ENCODE data around the gene DIS3.
A peak's percentile ranks its signal among the peaks of the same experiment; 100 is the strongest.
"Not testable (repeated sequence)": the region's sequence is repeated elsewhere in the genome, so short reads cannot be mapped to it uniquely, and the experiment has no call there.

The DIS3 gene

DNA sequence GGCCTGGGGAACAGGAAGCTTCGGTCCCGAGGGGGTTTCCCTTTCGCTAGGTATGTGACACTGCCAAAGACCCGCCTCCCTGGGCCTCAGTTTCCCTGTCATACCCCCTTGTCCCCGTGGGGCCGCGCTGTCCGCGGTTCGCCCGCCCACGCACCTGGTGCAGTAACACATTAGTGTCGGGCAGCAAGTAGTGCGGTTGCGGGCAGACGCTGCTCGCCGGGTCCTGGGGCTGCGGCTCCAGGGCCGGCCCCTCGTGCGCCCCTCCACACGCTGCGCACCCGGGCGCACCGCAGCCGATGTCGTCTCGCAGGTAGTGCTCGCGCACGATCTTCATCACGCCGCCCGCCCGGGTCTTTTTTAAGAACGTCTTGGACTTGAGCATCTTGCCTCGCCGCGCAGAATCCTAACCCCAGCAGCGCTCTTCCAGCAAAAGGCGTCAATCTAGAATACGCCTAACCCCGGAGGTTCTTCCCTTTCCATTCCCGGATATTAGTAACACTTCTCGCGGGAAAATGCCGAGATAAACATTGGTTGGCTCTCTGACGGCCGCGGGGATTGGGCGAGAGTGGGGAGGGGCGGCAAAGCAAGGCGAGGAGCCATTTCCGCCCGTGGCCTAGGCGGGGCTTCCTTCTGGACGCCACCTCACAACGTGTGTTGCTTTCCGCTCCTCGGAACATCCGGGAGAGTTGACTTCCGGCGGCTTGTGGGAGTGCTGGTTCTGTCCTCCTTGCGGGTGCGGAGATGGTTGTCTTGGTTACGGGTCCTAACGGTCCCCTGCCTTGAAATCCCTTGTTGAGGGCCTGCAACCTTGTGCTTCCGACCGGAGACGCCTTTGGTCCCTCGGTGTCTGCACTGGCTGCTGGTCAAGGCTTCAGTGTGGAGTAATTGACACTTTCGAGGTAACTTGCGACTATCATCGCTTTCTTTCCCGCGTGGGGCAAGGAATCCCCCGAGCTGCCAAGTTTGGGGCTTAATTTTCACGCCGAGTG is at the start of gene DIS3, which contains the start of gene PIBF1:
DIS3 (minus strand) TSS at position 450 of the 989 bp plus-strand sequence; CDS start at position 382, 68 bp downstream.
PIBF1 (plus strand) TSS at position 683 of the 989 bp plus-strand sequence. CDS start 1,337 bp downstream, outside the sequence.
- DNase-seq = peak; percentile 78 to 93

DNA sequence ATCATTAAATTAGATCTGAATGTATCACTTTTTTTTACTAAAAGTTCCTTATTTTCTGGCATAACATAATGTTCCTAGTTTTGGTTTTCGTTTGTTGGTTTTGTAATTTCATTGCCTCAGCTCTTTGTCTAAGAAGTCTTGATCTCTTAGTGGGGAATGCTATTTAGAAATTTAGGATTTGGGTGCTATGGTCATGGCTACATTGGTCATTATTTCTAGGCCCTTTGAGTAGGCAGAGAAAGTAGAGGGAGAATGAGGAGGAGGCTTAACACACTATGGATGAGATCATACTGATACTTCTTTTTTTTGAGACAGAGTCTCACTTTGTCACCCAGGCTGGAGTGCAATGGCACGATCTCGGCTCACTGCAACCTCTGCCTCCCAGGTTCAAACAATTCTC is 42.0 kb upstream of the DIS3 start:
- DNase-seq = no peak

DNA sequence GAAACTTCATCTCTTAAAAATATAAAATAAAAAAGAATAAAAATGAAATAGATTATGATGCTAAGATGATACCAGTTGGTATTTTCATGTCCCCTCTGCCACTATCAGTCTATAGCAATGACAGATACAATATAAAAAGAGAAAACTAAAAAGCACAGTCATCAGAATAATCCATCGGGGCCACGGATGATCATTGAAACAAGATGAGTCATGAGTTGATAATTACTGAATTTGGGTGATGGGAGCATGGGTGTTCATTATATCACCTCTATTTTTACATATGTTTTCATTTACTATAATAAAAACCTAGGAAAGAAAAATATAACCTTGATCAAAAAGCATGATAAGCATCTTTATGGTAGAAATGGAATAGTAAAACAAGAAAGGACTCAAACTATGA is 41.4 kb upstream of the DIS3 start:
- no peak for DNase-seq

DNA sequence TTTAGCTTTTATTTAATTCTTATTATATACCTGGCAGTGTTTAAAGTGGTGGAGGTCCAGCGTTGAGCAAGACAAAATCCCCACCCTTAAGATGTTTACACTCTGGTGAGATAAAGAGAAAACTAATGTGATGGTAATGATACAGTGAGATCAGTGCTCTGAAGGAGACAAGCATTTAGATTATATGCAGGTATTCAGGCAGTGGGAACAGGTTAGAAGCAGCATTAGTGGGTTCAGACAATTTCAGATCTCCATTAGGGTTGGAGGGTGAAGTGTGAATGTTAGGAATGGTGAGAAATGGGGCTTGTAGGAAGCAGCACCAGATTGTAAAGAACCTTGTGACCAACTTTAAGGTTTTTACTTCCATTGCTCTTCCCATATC is 39.2 kb upstream of the DIS3 start:
- no peak for DNase-seq

DNA sequence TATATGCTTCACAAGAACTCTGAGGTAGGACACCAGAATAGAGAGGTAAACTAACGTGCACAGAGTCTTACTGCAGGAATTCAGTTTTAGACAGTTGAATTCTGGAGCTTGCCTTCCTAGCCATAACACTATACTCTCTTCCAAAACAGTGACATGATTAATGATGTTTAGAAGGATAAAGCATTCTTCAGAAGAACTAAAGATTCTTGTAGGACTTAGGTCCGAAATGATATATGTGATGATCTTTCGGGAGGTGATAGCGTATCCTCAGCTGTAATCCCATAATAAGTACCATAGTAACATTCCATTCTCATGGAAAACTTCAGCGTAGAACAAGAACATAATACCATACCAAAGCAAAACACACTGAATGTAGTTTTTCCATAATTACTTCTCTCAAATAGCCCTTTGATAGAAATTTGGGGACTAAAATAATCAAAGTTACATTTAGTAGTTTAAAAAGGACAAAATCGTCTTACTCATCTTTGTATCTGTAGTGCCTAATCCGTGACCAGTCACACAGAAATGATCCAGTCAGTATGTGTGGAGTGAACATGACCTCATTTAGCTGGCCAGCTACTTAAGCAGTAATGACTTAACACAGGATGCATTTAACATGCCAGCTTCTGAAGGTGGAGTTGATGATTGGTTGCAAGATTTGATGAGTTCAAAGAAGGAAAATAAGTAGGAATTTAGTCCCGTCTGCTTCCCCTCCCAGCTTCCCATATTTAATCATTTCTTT is 38.6 kb upstream of the DIS3 start:
- no peak for DNase-seq

DNA sequence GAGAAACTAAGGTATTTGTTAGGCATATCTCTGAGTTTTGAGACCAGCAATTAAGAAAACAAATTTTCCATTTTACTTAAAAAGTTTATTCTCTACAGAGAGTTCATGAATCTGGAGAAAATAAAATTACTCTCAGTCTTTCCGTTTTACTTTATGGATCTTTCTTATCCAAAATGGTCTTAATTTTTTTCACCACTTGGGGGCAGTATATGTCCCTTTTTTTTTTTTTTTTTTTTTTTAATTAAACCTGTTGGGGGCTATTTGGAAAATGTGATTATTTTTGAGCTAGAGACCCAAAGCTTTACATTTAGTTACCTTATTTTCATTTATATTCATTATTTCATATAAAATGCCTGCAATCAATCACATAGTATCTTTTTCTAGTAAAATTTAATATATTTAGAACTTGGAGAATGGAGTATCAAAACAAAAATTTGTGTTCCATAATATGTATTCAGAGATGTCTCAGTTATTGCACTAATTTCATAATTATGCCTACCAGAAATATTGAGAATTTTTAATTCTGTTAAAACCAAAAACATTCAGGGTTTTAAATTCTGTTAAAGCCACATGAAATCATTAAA is 27.3 kb upstream of the DIS3 start:
- peak in 1 of 2 donors; percentile 30 for DNase-seq

GRCh38 chr13:72806514-72806913 is 24.8 kb upstream of the DIS3 start:
- not testable (repeated sequence) for DNase-seq

DNA sequence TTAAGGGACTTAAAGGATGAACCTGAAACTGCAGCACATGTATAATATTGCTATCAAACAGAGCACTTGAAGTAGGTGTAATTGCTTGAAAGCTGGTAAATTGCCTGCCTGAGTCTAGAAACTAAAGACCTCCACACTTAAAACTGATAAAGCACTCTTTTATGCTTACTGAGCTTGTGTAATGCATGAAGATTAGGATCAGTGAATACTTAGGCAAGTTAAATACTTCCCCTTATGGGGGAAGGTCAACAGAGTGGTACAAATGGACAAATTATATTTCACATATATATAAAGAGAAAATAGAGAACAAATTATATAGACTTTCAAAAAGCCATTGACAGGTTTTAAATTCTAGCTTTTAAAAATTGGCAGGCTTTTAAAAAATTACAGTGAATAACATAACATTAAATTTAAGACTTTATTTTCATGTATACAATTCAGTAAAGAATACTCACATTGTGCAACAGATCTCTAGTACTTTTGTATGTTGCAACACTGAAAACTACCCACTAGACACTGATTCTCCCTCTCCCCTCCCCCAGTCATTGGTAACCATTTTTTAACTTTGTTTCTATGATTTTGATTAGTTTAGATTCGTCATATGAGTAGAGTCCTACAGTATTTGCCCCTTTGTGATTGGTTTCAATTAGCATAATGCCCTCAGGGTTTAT is 24.1 kb upstream of the DIS3 start:
- no peak for DNase-seq

DNA sequence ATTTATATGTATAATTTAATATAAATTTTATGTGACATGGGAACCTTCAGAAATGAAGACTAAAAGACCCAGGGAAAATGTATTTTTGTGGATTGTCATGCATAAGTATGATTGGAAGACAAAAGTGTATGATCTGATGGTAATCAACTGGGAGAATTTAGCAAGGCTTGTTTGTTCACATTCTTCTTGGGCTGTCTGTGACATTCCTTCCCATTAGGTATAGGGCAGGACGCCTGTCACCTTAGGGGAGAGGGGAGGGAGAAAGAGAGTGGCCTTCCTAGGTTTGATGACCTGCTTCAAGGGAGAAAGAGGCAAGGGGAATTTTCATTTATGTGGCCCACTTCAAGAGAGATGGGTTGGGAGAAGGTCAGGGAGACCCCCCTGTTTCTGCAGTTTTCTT is 22.6 kb upstream of the DIS3 start:
- no peak for DNase-seq

- DNase-seq = no peak
Measured at GRCh38 chr13:72798817-72799216, 17.1 kb upstream of the DIS3 start.

DNA sequence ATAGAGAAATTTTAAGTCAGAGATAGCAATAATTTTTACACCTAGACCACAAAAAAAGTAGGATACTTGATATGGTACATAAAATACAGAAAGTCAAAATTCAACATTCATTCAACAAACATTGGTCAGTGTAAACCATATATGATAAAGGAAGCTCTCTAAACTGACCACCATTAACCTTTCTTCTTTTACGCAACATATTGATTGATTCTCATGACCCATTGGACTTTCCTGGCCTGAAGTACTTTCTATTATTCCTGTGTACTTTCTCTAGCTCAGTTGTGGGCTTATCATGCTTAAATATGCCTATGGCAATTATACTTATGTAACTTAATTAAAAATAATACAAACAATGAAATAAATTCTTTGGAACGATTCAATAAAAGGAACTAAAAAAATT is 10.9 kb upstream of the DIS3 start:
- DNase-seq = no peak

- DNase-seq = no peak
Measured at GRCh38 chr13:72788831-72789230, 7.1 kb upstream of the DIS3 start.

- not testable (repeated sequence) for DNase-seq
Measured at GRCh38 chr13:72784679-72785078, 3.0 kb upstream of the DIS3 start.

DNA sequence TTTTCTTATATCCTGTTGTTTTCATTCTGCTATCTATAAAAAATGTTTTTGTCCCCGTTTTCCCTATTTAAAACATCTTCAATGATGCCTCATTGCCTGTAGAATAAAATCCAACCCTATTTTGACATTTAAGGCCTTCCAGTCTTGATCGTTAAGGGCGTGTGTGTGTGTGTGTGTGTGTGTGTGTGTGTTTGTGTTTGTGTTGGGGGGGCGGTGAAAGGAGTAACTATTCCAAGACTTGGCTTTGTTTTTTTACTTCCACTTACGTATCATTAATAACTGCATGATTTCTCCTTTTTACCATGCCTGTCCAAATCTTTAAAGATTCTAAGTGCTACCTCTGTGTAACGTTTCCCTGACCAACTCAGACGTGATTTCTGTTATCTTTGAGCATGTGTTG is 1.0 kb upstream of the DIS3 start:
- no peak for DNase-seq

- no peak for DNase-seq
Measured at GRCh38 chr13:72774019-72774418, 7.7 kb downstream of the DIS3 start.

DNA sequence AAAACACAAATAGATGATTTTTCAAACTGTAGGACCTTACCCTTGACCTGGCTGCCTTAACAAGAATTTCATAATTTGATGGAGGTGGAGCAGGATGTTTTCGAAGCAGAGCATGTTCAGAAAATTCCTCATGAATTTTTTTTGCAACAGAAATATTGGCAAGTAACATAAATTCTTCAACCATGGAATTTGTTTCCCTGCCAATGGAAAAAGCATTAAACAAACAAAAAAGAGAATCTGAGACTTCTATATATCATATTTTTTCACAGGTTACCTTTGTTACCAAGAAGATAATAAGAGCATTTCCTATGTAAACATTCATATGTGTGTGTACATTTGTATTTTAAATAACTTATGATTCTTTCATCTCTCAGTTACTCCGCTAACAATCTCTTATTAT is 18.3 kb downstream of the DIS3 start:
- DNase-seq = no peak

DNA sequence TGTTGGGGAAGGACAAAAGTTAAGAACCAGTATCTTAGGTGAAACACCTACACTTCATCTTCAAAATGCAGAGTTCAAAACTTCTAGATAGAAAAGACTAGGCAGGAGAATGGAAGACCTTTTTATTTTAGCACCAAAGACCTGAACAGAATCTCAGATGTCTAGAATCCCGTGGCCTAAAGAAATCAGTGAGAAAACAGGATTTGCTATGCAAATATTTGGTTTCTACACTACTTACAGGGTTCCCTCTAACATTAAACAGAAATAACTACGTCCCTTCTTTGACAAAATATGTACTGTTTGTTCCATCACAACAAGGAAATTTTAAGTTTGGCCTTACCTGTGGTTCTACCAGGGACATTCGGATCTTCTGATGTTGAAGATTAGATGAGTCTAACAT is 21.5 kb downstream of the DIS3 start:
- no peak for DNase-seq

- no peak for DNase-seq
Measured at GRCh38 chr13:72757792-72758535, 23.7 kb downstream of the DIS3 start.

- DNase-seq = no peak
Measured at GRCh38 chr13:72754111-72754510, 27.6 kb downstream of the DIS3 start.

DNA sequence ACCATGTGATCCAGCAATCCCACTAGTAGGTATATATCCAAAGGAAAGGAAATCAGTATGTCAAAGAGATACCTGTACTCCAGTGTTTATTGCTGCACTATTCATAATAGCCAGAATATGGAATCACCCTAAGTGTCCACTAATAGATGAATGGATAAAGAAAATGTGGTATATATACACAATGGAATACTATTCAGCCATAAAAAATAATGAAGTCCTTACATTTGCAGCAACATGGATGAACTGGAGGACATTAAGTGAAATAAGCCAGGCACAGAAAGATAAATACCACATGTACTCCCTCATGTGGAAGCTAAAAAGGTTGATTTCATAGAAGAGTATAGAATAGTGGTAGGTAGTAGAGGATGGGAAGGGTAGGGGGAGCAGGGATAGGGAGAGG is 30.5 kb downstream of the DIS3 start:
- DNase-seq = no peak

DNA sequence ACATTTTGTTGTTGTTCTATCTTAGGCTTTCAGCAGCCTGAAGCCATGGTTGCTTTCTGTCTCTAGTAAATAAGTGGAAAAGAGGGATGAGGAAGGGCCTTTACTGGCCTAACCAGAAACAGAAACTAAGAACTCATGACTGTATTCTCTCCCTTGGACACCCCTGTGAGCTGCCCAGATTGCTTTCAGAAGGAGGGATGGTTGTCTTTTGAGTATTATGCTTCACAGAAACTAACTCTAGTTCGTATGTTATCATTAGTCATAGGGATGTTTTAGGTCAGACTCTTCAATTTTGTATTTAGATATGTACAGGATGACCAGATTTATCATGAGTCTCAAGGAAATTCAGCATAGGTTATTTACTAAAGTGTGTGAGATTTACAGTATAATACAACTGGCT is 36.4 kb downstream of the DIS3 start:
- DNase-seq = no peak

DNA sequence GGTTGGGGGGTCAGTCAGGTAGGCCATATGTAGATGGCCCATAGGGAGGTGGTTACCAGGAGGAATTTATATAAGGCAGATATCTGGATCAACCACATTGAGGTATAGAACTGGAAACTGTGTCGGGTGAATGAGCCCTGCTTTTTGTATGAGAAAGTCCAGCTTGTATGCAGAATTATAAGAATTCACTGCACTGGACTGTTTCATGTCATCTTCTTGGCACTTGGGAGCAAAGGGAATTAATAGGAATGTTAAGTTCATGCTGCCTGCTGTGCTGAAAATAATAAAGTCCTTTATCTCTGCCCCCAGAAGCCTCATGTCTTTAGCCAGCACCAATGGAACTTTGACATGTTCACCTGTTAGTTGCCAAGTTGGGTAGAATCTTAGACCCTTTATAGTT is 41.7 kb downstream of the DIS3 start:
- no peak for DNase-seq

All from bone marrow (tissue), 2 donors.